ENCODE results near the gene HAGH. TPM values are rescaled to one million over a fixed set of nuclear protein-coding genes. Genes with fewer than 3 reads are reported as not detected.

Gene HAGH
- total RNA-seq, 2 donors from 2014 or later = 45.7 to 46.5 TPM

GRCh38 chr16:1782408-1783264, 44.0 kb downstream of the HAGH start, which contains the start of the genes NUBP2 and SPSB3:
Gene NUBP2, plus strand, starts transcription at chr16:1782960. Its CDS starts 61 bp downstream, at chr16:1783021.
Gene SPSB3, minus strand, starts transcription at chr16:1782571. Its CDS starts 1,088 bp downstream, at chr16:1781483.
- ATAC-seq (peak; percentile 94), DNase-seq (peak; percentile 100)
- WGBS, 2 donors = 0 to 1% methylated on average over 19 to 87 of the region's 102 CpGs
- H3K27me3 ChIP-seq = no peaks in the 10 kb centered on the region
- H3K36me3 ChIP-seq (replicated peaks in 1 of 2; ENCODE audit: insufficient read depth in 1 of 2, low read depth in 2 of 2) = peaks cover 0 to 4% of the 10 kb centered on the region in 2 donors
- H3K9me3 ChIP-seq = no peaks in the 10 kb centered on the region
- intact Hi-C loops (cut with DNase I) = no loop called here
- peak within 1 kb of the TSS; percentile 70 to 77 for H3K4me3 ChIP-seq
- H3K27ac ChIP-seq = peak within 1 kb of the TSS; percentile 84 to 95 (median 94)
- H3K4me1 ChIP-seq = peaks cover 54% of the 10 kb centered on the region
- peak in 1 of 7 experiments; percentile 3 for TF ChIP-seq CTCF (IDR thresholded peaks at IDR 0.05)
- peak; percentile 43 to 62 (median 59) for TF ChIP-seq POLR2A (IDR thresholded peaks at IDR 0.05)

GRCh38 chr16:1781758-1782407, 44.7 kb downstream of the HAGH start:
- Histone ChIP-seq H3K27ac (peak overlapping the region; percentile 84 to 95 (median 94)), H3K36me3 (replicated peaks in 1 of 2; ENCODE audit: insufficient read depth in 1 of 2, low read depth in 2 of 2) (peaks cover 4 to 9% of the 10 kb centered on the region in 2 donors), H3K4me1 (peaks cover 54% of the 10 kb centered on the region), H3K27me3 (no peaks in the 10 kb centered on the region), H3K4me3 (peak overlapping the region; percentile 57 to 77), H3K9me3 (no peaks in the 10 kb centered on the region)
- DNase-seq (peak in 3 of 4 donors; percentile 37 to 49 (median 48)), ATAC-seq (peak; percentile 2)
- TF ChIP-seq POLR2A (IDR thresholded peaks at IDR 0.05) (peak in 2 of 3 donors; percentile 21 to 81), CTCF (IDR thresholded peaks at IDR 0.05) (peak in 3 of 7 experiments; percentile 10 to 42 (median 20))
- intact Hi-C loops (cut with DNase I) = no loop called here
- 1% methylated on average over 26 to 70 of the region's 70 CpGs for WGBS, 2 donors

DNA sequence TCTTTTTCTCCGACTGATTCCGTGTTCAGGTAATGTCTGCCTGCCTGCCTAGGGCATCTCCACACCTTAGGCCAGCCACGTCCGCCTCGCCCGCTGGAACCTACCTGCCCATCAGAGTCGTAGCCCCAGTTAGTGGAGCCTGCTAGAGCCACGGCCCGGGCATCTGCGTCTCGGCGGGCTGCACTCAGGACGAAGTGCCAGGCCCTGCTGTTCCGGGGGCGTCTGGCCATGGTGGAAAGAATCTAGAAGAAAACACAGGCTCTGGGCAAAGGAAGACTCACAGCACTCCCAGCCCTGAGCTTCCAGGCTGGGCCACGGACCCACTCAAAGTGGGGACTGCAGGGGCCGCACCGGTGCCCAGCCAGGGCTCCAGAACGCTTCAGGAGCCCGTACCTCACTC, 45.4 kb downstream of the HAGH start:
- intact Hi-C loops (cut with DNase I) = no loop called here
- Histone ChIP-seq H3K4me1 (peaks cover 54% of the 10 kb centered on the region), H3K36me3 (replicated peaks in 1 of 2; ENCODE audit: insufficient read depth in 1 of 2, low read depth in 2 of 2) (peaks cover 8 to 9% of the 10 kb centered on the region in 2 donors), H3K27me3 (no peaks in the 10 kb centered on the region), H3K27ac (peak overlapping the region; percentile 84 to 95 (median 94)), H3K4me3 (peak overlapping the region; percentile 57 to 77), H3K9me3 (no peaks in the 10 kb centered on the region)
- TF ChIP-seq POLR2A (IDR thresholded peaks at IDR 0.05) = no peak
- no peak for TF ChIP-seq CTCF (IDR thresholded peaks at IDR 0.05)
- WGBS, 2 donors = 48 to 57% methylated on average over 4 to 20 of the region's 20 CpGs
- DNase-seq (peak in 1 of 4 donors; percentile 12), ATAC-seq (no peak)

DNA sequence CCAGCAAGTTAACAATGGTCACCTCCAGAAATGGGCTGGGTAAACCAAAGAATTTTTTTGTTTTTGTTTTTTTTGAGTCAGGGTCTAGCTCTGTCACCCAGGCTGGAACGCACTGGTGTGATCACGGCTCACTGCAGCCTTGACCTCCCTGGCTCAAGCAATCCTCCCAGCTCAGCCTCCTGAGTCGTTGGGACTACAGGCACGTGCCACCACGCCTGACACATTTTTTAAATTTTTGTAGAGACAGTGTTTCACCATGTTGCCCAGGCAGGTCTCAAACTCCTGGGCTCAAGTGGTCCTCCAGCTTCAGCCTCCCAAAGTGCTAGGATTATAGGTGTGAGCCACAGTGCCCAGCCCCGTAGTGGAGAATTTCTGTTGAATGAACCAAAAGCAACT, 46.0 kb downstream of the HAGH start:
- H3K36me3 ChIP-seq (replicated peaks in 1 of 2; ENCODE audit: insufficient read depth in 1 of 2, low read depth in 2 of 2) = peaks cover 8 to 9% of the 10 kb centered on the region in 2 donors
- 61 to 62% methylated on average over 5 to 6 of the region's 6 CpGs for WGBS, 2 donors
- peaks cover 52% of the 10 kb centered on the region for H3K4me1 ChIP-seq
- ATAC-seq (no peak), DNase-seq (peak in 1 of 4 donors; percentile 8)
- no peaks in the 10 kb centered on the region for H3K27me3 ChIP-seq
- peak overlapping the region in 1 of 4 donors; percentile 94 for H3K27ac ChIP-seq
- no peak for TF ChIP-seq CTCF (IDR thresholded peaks at IDR 0.05)
- no peak for TF ChIP-seq POLR2A (IDR thresholded peaks at IDR 0.05)
- intact Hi-C loops (cut with DNase I) = no loop called here
- no peaks in the 10 kb centered on the region for H3K9me3 ChIP-seq
- no peak overlapping the region for H3K4me3 ChIP-seq
